HepG2 (cell line): ENCODE data around the gene CUTC. TPM values are rescaled to one million over a fixed set of nuclear protein-coding genes. Genes with fewer than 3 reads are reported as not detected.

Experiments used
- ARID5B ChIP-seq: IDR thresholded peaks from 2 replicates; pipeline ENCODE4 v1.4.0; 2020; ENCODE audit warnings: mild to moderate bottlenecking, missing genetic modification reagents
- KLF9 ChIP-seq: IDR thresholded peaks from 2 replicates; pipeline ENCODE4 v1.6.1; 2016; ENCODE audit warnings: low read depth
- NFRKB ChIP-seq: fragments of 450-650 bp; IDR thresholded peaks from 2 replicates; pipeline ENCODE4 v1.6.1; 2017
- POLR2AphosphoS5 ChIP-seq: IDR thresholded peaks from 2 replicates; pipeline ENCODE4 v1.6.1; 2012; ENCODE audit warnings: low read depth, low read length
- YEATS4 ChIP-seq: sonication (generic); formaldehyde crosslinking; IDR thresholded peaks from 2 replicates; pipeline ENCODE4 v1.4.0; 2020; ENCODE audit warnings: missing genetic modification reagents, borderline replicate concordance
- ZNF550 ChIP-seq: sonication (generic); formaldehyde crosslinking; IDR thresholded peaks from 2 replicates; pipeline ENCODE4 v1.4.0; 2020; ENCODE audit warnings: mild to moderate bottlenecking, missing genetic modification reagents, borderline replicate concordance
- ZNF589 ChIP-seq: sonication (generic); formaldehyde crosslinking; conservative IDR thresholded peaks from 2 replicates; pipeline ENCODE4 v1.8.0; 2022; ENCODE audit warnings: mild to moderate bottlenecking, moderate library complexity, missing genetic modification reagents
- ZNF670 ChIP-seq: sonication (generic); formaldehyde crosslinking; IDR thresholded peaks from 2 replicates; pipeline ENCODE4 v1.8.0; 2022; ENCODE audit warnings: mild to moderate bottlenecking, missing genetic modification reagents, borderline replicate concordance
- ZNF850 ChIP-seq: sonication (generic); formaldehyde crosslinking; conservative IDR thresholded peaks from 2 replicates; pipeline ENCODE4 v1.9.0; 2021; ENCODE audit warnings: mild to moderate bottlenecking, missing genetic modification reagents
- ZNF878 ChIP-seq: sonication (generic); formaldehyde crosslinking; IDR thresholded peaks from 2 replicates; pipeline ENCODE4 v1.8.1; 2023; ENCODE audit warnings: mild to moderate bottlenecking, missing genetic modification reagents, moderate library complexity
- polyA plus RNA-seq, 8 experiments: library from polyadenylated mRNA; depleted of rRNA in 3 of 8; stranded (reverse) in 7 of 8; unstranded in 1 of 8; fragments of >200 nt; fragmentation: Illumina TruSeq in 4 of 8; extraction: Trizol in 4 of 8; gene quantifications; 2 replicates each; pipeline versions ENCODE4 v1.2.1 to v1.2.3, GENCODE V29; 2011 to 2016; ENCODE audit warnings: low read depth in 4 of 8, missing spikeins in 1 of 8, mixed read lengths in 1 of 8; ENCODE audit not compliant: insufficient read depth in 1 of 8
- total RNA-seq, 5 experiments: library from RNA; depleted of rRNA; stranded (reverse); fragments of >200 nt; fragmentation: Illumina TruSeq; extraction: Trizol; gene quantifications; 2 replicates each; pipeline ENCODE4 v1.2.3, GENCODE V29; 2016; ENCODE audit warnings: low read depth in 1 of 5
- TF ChIP-seq, protein P1 (sequence below): sonication (generic); formaldehyde crosslinking; IDR thresholded peaks from 2 replicates; pipeline ENCODE4 v1.4.0; 2020; ENCODE audit warnings: missing genetic modification reagents; ENCODE audit errors: not compliant biosample characterization

The CUTC gene
- total and polyA plus RNA-seq, 2 of the 13 experiments (the other 11 are each of a cell fraction or from before 2014, with no cell fraction given): 22.3 to 25.8 TPM

GRCh38 chr10:99784727-99785441, 52.9 kb downstream of the CUTC start (continued):
- TF ChIP-seq ZNF878 (CRISPR knock-in tag): 0 out of 2 replicates have a peak, but pooled peaks have one; percentile 34
- TF ChIP-seq ARID5B (CRISPR knock-in tag): 0 out of 2 replicates have a peak, but pooled peaks have one; percentile 14
- TF ChIP-seq, protein P1, sequence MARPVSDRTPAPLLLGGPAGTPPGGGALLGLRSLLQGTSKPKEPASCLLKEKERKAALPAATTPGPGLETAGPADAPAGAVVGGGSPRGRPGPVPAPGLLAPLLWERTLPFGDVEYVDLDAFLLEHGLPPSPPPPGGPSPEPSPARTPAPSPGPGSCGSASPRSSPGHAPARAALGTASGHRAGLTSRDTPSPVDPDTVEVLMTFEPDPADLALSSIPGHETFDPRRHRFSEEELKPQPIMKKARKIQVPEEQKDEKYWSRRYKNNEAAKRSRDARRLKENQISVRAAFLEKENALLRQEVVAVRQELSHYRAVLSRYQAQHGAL (CRISPR knock-in tag): no peak
- no peak for TF ChIP-seq ZNF850
- TF ChIP-seq ZNF670 (CRISPR knock-in tag): no peak
- no peak for TF ChIP-seq ZNF550
- TF ChIP-seq POLR2AphosphoS5: 0 out of 2 replicates have a peak, but pooled peaks have one; percentile 23
- TF ChIP-seq KLF9 (CRISPR knock-in tag): no peak
- TF ChIP-seq YEATS4 (CRISPR knock-in tag): peak; percentile 20; the same call in 1 of the 2 replicates
- no peak for TF ChIP-seq NFRKB
- TF ChIP-seq ZNF589 (CRISPR knock-in tag): no peak
- TF ChIP-seq, all 625 proteins: peak for 21
